ENCODE data around the gene PDLIM5.
"Not testable (repeated sequence)": the region's sequence is repeated elsewhere in the genome, so short reads cannot be mapped to it uniquely, and the experiment has no call there.

Gene PDLIM5, protein sequence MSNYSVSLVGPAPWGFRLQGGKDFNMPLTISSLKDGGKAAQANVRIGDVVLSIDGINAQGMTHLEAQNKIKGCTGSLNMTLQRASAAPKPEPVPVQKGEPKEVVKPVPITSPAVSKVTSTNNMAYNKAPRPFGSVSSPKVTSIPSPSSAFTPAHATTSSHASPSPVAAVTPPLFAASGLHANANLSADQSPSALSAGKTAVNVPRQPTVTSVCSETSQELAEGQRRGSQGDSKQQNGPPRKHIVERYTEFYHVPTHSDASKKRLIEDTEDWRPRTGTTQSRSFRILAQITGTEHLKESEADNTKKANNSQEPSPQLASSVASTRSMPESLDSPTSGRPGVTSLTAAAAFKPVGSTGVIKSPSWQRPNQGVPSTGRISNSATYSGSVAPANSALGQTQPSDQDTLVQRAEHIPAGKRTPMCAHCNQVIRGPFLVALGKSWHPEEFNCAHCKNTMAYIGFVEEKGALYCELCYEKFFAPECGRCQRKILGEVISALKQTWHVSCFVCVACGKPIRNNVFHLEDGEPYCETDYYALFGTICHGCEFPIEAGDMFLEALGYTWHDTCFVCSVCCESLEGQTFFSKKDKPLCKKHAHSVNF

GRCh38 chr4:94451695-94452475 is at the start of gene PDLIM5:
TSS of gene PDLIM5 (plus strand) at chr4:94451942. CDS start at chr4:94455289, 3,347 bp downstream.
- no peaks in the 10 kb centered on the region for H3K9me2 ChIP-seq (replicated peaks; ENCODE audit: low read depth, low read length)
- H4K20me1 ChIP-seq (ENCODE audit: insufficient read depth, low read length, poor library complexity, severe bottlenecking): peaks cover 7% of the 10 kb centered on the region
- H3K27me3 ChIP-seq (ENCODE audit: insufficient read depth, low read length, poor library complexity, severe bottlenecking): no peaks in the 10 kb centered on the region
- H3K79me2 ChIP-seq (ENCODE audit: insufficient read depth, low read length): peaks cover 43% of the 10 kb centered on the region
- peak within 1 kb of the TSS; percentile 90 for H2AFZ ChIP-seq (ENCODE audit: low read length)
- H3K36me3 ChIP-seq (ENCODE audit: insufficient read depth, low read length): no peaks in the 10 kb centered on the region
- peaks cover 64% of the 10 kb centered on the region for H3K4me1 ChIP-seq (ENCODE audit: insufficient read depth, low read length, poor library complexity, severe bottlenecking)
- peak within 1 kb of the TSS; percentile 85 for H3K4me3 ChIP-seq (ENCODE audit: low read length, poor library complexity, severe bottlenecking)
- peaks cover 4% of the 10 kb centered on the region; the same call in 1 of the 2 replicates for H3F3A ChIP-seq (ENCODE audit: low read depth)
- peak within 1 kb of the TSS; percentile 89 for H3K4me2 ChIP-seq (ENCODE audit: low read depth, low read length, poor library complexity, severe bottlenecking)
- no peak for TF ChIP-seq EZH2phosphoT487 (IDR thresholded peaks at IDR 0.05; ENCODE audit: borderline replicate concordance)
- 0 out of 2 replicates have a peak, but pooled peaks have one; percentile 7 for TF ChIP-seq CTCF (conservative IDR thresholded peaks at IDR 0.05; ENCODE audit: low read length)
- H3K9me3 ChIP-seq (ENCODE audit: insufficient read depth, low read depth, low read length): no peaks in the 10 kb centered on the region
- H3K9ac ChIP-seq (ENCODE audit: low read depth, low read length, poor library complexity, severe bottlenecking): peak within 1 kb of the TSS; percentile 82

- not testable (repeated sequence) for H3K4me3 ChIP-seq (ENCODE audit: low read length, poor library complexity, severe bottlenecking); H3K4me1 ChIP-seq (ENCODE audit: insufficient read depth, low read length, poor library complexity, severe bottlenecking); H3K4me2 ChIP-seq (ENCODE audit: low read depth, low read length, poor library complexity, severe bottlenecking); H3K9ac ChIP-seq (ENCODE audit: low read depth, low read length, poor library complexity, severe bottlenecking); H3K9me3 ChIP-seq (ENCODE audit: insufficient read depth, low read depth, low read length); H2AFZ ChIP-seq (ENCODE audit: low read length); H3K9me2 ChIP-seq (replicated peaks; ENCODE audit: low read depth, low read length); H3K79me2 ChIP-seq (ENCODE audit: insufficient read depth, low read length); H3K36me3 ChIP-seq (ENCODE audit: insufficient read depth, low read length); H3K27me3 ChIP-seq (ENCODE audit: insufficient read depth, low read length, poor library complexity, severe bottlenecking); H4K20me1 ChIP-seq (ENCODE audit: insufficient read depth, low read length, poor library complexity, severe bottlenecking); H3F3A ChIP-seq (ENCODE audit: low read depth)
Measured at GRCh38 chr4:94402439-94402838, 49.3 kb upstream of the PDLIM5 start.

DNA sequence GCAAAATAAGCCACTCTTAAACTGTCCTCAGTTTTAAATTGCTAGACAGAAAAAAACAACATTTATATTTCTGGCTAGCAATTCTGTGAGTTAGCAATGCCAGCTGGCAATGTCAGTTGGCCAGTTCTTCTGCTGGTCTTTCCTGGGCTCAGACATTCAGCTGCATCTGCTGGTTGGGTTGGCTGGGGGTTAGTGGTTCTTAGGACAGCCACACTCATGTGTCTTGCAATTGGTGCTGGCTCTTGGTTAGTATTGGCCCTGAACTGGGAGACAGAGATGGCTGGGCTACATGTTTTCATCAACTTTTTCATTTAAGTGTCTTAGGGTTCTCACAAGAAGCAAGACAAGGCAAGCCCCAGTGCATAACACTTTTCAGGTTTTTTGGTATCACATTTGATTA is 48.0 kb upstream of the PDLIM5 start:
- no peaks in the 10 kb centered on the region for H3F3A ChIP-seq (ENCODE audit: low read depth)
- H3K4me3 ChIP-seq (ENCODE audit: low read length, poor library complexity, severe bottlenecking): no peak overlapping the region
- no peaks in the 10 kb centered on the region for H3K36me3 ChIP-seq (ENCODE audit: insufficient read depth, low read length)
- no peak overlapping the region for H2AFZ ChIP-seq (ENCODE audit: low read length)
- no peaks in the 10 kb centered on the region for H3K9me2 ChIP-seq (replicated peaks; ENCODE audit: low read depth, low read length)
- TF ChIP-seq CTCF (conservative IDR thresholded peaks at IDR 0.05; ENCODE audit: low read length): no peak
- no peak for TF ChIP-seq EZH2phosphoT487 (IDR thresholded peaks at IDR 0.05; ENCODE audit: borderline replicate concordance)
- no peaks in the 10 kb centered on the region for H3K27me3 ChIP-seq (ENCODE audit: insufficient read depth, low read length, poor library complexity, severe bottlenecking)
- H4K20me1 ChIP-seq (ENCODE audit: insufficient read depth, low read length, poor library complexity, severe bottlenecking): no peaks in the 10 kb centered on the region
- no peak overlapping the region for H3K4me2 ChIP-seq (ENCODE audit: low read depth, low read length, poor library complexity, severe bottlenecking)
- H3K79me2 ChIP-seq (ENCODE audit: insufficient read depth, low read length): no peaks in the 10 kb centered on the region
- peaks cover 3% of the 10 kb centered on the region for H3K4me1 ChIP-seq (ENCODE audit: insufficient read depth, low read length, poor library complexity, severe bottlenecking)
- no peaks in the 10 kb centered on the region for H3K9me3 ChIP-seq (ENCODE audit: insufficient read depth, low read depth, low read length)
- no peak overlapping the region for H3K9ac ChIP-seq (ENCODE audit: low read depth, low read length, poor library complexity, severe bottlenecking)
